HEK293 (cell line): Measurements from ENCODE around the gene LIME1.

ENCODE experiments used
- CTCF ChIA-PET: fragments of 350-600 bp; formaldehyde crosslinking; extraction: SDS; loops from one replicate; lab custom pipeline; 2021; ENCODE audit warnings: antibody characterized with exemption; lab: Yijun Ruan, JAX
- POLR2A ChIA-PET: fragments of 300-600 bp; formaldehyde crosslinking; extraction: SDS; loops from one replicate; lab custom pipeline; 2020; ENCODE audit warnings: antibody characterized with exemption, inconsistent platforms; lab: Yijun Ruan, JAX
- H3K27ac ChIP-seq: fragments of 200-500 bp; sonication (Bioruptor generic); 2 replicates; pipeline ENCODE4 v1.5.1; 2014; ENCODE audit warnings: low read depth, low read length, control low read depth, inconsistent platforms; ENCODE audit errors: extremely low read depth
- H3K36me3 ChIP-seq, 2 experiments: fragments of 200-500 bp in 1 of 2; sonication (Bioruptor generic) in 1 of 2; 1 replicate in 1 of 2; 2 replicates in 1 of 2; pipeline ENCODE4 v1.5.1; 2014 to 2017; ENCODE audit warnings: inconsistent platforms in 2 of 2, low read length in 2 of 2; ENCODE audit not compliant: control insufficient read depth in 2 of 2, insufficient read depth in 1 of 2
- H3K4me1 ChIP-seq: fragments of 200-500 bp; sonication (Bioruptor generic); 2 replicates; pipeline ENCODE4 v1.5.1; 2014; ENCODE audit warnings: mild to moderate bottlenecking, low read length, inconsistent platforms; ENCODE audit not compliant: control insufficient read depth, insufficient read depth
- H3K4me3 ChIP-seq: 2 replicates; pipeline ENCODE4 v1.5.1; 2011; ENCODE audit warnings: low read depth, mild to moderate bottlenecking, control low read depth, low read length, moderate library complexity
- H3K9me3 ChIP-seq: fragments of 200-500 bp; sonication (Bioruptor generic); 2 replicates; pipeline ENCODE4 v1.5.1; 2014; ENCODE audit warnings: low read depth, low read length, inconsistent platforms; ENCODE audit not compliant: control insufficient read depth, insufficient read depth
- HOXC10 ChIP-seq: sonication (generic); formaldehyde crosslinking; IDR thresholded peaks from 2 replicates; pipeline ENCODE4 v1.8.1; 2023; ENCODE audit warnings: mild to moderate bottlenecking, missing genetic modification reagents
- MZF1 ChIP-seq: fragments of 450-650 bp; formaldehyde crosslinking; IDR thresholded peaks from 2 replicates; pipeline ENCODE4 v1.5.1; 2017; ENCODE audit warnings: missing biosample characterization, missing genetic modification characterization, borderline replicate concordance
- SETDB1 ChIP-seq: IDR thresholded peaks from one replicate; pipeline ENCODE4 v1.6.1; 2017; ENCODE audit warnings: mild to moderate bottlenecking, low read length, moderate library complexity, mixed read lengths; ENCODE audit not compliant: insufficient read length
- ZNF211 ChIP-seq: fragments of 450-650 bp; formaldehyde crosslinking; IDR thresholded peaks from 2 replicates; pipeline ENCODE4 v1.5.1; 2016; ENCODE audit warnings: low read depth, missing biosample characterization, missing genetic modification characterization
- ZNF239 ChIP-seq: fragments of 450-650 bp; formaldehyde crosslinking; IDR thresholded peaks from 2 replicates; pipeline ENCODE4 v1.5.1; 2016; ENCODE audit warnings: missing biosample characterization, missing genetic modification characterization
- ZNF292 ChIP-seq: fragments of 450-650 bp; formaldehyde crosslinking; IDR thresholded peaks from 2 replicates; pipeline ENCODE4 v1.5.1; 2016; ENCODE audit warnings: low read depth, missing biosample characterization, missing genetic modification characterization, borderline replicate concordance
- ZNF426 ChIP-seq: fragments of 450-650 bp; formaldehyde crosslinking; IDR thresholded peaks from 2 replicates; pipeline ENCODE4 v1.5.1; 2017; ENCODE audit warnings: missing biosample characterization, missing genetic modification characterization, mild to moderate bottlenecking, inconsistent platforms, moderate library complexity
- ZNF558 ChIP-seq: fragments of 450-650 bp; formaldehyde crosslinking; IDR thresholded peaks from 2 replicates; pipeline ENCODE4 v1.5.1; 2016; ENCODE audit warnings: missing biosample characterization, missing genetic modification characterization
- TF ChIP-seq, protein P1 (sequence below): fragments of 450-650 bp; formaldehyde crosslinking; IDR thresholded peaks from 2 replicates; pipeline ENCODE4 v1.5.1; 2016; ENCODE audit warnings: missing biosample characterization, missing genetic modification characterization
- TF ChIP-seq, protein P2 (sequence below): fragments of 450-650 bp; formaldehyde crosslinking; IDR thresholded peaks from 2 replicates; pipeline ENCODE4 v1.5.1; 2016; ENCODE audit warnings: missing biosample characterization, missing genetic modification characterization

LIME1 gene

DNA sequence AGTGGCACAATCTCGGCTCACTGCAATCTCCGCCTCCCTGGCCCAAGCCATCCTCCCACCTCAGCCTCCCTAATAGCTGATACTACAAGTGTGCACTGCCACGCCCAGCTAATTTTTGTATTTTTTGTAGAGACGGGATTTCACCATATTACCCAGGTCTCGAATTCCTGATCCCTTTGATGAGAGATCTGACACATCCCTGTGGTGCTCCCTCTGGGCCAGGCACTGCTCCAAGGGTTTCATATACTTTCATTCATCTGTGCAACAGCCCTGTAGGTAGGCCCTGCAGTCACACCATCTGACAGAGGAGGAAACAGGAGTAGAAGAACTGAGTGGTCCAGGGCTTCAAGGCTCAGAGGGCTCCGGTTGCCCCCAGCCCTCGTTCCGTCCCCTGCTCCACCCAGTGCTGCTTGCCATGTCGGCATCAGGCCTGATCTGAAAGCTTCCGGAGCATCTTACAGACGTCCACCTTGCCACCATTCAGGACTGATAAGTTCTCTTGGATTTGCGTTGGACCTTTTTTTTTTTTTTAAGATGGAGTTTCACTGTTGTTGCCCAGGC lies 25.3 kb upstream of the LIME1 start:
- no peaks in the 10 kb centered on the region for H3K9me3 ChIP-seq
- H3K4me1 ChIP-seq = 0 out of 2 replicates have a peak, but pooled peaks cover 3% of the 10 kb centered on the region
- peaks cover 44 to 67% of the 10 kb centered on the region in 2 experiments for H3K36me3 ChIP-seq
- no peak for TF ChIP-seq MZF1 (tag by site-specific recombination)
- H3K4me3 ChIP-seq = no peak overlapping the region
- ChIA-PET CTCF (interaction anchor here (0.6 kb wide), 1 partner anchor 358 kb away, joined by 6 read pairs; no protein-coding TSS in a partner anchor), POLR2A (no interaction called here)
- H3K27ac ChIP-seq = no peak overlapping the region

DNA sequence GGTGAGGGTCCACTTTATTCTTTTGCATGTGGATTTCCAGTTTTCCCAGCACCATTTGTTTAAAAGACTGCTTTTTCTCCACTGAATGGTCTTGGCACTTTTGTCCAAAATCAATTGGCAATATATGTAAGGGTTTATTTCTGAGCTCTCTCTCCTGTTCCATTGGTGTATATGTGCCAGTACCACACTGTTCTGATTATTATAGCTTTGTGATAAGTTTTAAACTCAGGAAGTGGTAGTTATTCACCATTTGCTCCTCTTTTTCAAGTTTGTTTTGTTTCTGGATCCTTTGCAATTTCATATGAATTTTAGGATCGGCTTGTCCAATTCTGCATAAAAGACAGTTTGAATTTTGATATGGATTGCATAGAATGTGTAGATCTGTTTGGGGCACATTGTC lies 24.3 kb upstream of the LIME1 start:
- no peaks in the 10 kb centered on the region for H3K9me3 ChIP-seq
- no peak overlapping the region for H3K27ac ChIP-seq
- 0 out of 2 replicates have a peak, but pooled peaks cover 3% of the 10 kb centered on the region for H3K4me1 ChIP-seq
- no peak overlapping the region for H3K4me3 ChIP-seq
- TF ChIP-seq, protein P1, sequence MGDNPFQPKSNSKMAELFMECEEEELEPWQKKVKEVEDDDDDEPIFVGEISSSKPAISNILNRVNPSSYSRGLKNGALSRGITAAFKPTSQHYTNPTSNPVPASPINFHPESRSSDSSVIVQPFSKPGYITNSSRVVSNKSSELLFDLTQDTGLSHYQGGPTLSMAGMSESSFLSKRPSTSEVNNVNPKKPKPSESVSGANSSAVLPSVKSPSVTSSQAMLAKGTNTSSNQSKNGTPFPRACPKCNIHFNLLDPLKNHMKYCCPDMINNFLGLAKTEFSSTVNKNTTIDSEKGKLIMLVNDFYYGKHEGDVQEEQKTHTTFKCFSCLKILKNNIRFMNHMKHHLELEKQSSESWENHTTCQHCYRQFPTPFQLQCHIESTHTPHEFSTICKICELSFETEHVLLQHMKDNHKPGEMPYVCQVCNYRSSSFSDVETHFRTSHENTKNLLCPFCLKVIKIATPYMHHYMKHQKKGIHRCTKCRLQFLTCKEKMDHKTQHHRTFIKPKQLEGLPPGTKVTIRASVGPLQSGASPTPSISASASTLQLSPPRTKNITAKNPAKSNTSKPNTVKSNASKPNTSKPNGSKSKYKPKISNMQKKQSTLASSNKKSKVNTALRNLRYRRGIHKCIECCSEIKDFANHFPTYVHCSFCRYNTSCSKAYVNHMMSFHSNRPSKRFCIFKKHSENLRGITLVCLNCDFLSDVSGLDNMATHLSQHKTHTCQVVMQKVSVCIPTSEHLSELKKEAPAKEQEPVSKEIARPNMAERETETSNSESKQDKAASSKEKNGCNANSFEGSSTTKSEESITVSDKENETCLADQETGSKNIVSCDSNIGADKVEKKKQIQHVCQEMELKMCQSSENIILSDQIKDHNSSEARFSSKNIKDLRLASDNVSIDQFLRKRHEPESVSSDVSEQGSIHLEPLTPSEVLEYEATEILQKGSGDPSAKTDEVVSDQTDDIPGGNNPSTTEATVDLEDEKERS (tag by site-specific recombination) = peak; percentile 88
- TF ChIP-seq SETDB1 = peak; percentile 15
- TF ChIP-seq HOXC10 = no peak
- peaks cover 47 to 70% of the 10 kb centered on the region in 2 experiments for H3K36me3 ChIP-seq
- POLR2A ChIA-PET = no interaction called here
- CTCF ChIA-PET = interaction anchor here (0.7 kb wide), 1 partner anchor 298 kb away, joined by 5 read pairs; no protein-coding TSS in a partner anchor

DNA sequence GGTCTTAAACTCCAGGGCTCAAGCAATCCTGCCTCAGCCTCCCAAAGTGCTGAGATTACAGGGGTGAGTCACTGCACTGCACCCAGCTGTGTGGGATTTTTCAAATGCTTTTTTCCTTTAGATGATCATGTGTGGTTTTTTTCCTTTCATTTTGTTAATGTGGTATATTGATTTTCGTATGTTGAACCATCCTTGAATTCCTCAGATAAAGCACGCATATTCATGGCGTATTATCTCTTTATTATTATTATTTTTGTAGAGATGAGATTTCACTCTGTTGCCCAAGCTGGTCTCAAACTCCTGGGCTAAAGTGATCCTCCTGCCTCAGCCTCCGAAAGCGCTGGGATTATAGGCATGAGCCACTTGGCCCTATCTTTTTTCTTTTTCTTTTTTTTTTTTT lies 21.6 kb upstream of the LIME1 start:
- TF ChIP-seq ZNF426 = no peak
- TF ChIP-seq, protein P2, sequence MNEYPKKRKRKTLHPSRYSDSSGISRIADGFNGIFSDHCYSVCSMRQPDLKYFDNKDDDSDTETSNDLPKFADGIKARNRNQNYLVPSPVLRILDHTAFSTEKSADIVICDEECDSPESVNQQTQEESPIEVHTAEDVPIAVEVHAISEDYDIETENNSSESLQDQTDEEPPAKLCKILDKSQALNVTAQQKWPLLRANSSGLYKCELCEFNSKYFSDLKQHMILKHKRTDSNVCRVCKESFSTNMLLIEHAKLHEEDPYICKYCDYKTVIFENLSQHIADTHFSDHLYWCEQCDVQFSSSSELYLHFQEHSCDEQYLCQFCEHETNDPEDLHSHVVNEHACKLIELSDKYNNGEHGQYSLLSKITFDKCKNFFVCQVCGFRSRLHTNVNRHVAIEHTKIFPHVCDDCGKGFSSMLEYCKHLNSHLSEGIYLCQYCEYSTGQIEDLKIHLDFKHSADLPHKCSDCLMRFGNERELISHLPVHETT (tag by site-specific recombination) = no peak
- peak; percentile 78 for TF ChIP-seq ZNF211 (tag by site-specific recombination)
- no peak for TF ChIP-seq ZNF292 (tag by site-specific recombination)

DNA sequence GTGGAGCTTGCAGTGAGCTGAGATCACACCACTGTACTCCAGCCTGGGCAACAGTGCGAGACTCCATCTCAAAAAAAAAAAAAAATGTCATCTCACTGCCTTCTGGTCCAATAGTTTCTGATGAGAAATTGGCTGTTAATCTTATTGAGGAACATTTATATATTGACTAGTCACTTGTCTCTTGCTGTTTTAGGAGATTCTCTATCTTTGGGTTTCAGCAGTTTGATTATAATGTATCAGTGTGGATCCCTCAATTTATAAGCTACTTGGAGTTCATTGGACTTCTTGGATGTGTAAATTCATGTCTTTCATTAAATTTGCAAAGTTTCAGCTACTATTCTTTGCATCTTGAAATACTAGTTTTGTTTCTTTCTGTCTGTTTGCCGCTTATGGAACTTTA lies 17.5 kb upstream of the LIME1 start:
- ChIA-PET POLR2A (no interaction called here), CTCF (interaction anchor here (0.6 to 0.7 kb wide), 2 partner anchors 24 to 334 kb away, joined by 3 read pairs; no protein-coding TSS in a partner anchor)
- TF ChIP-seq ZNF239 (tag by site-specific recombination) (no peak), ZNF558 (peak; percentile 100)
- peaks cover 22 to 74% of the 10 kb centered on the region in 2 experiments; a peak in 2 of 3 replicates for H3K36me3 ChIP-seq
- no peaks in the 10 kb centered on the region for H3K9me3 ChIP-seq
- H3K4me1 ChIP-seq = no peaks in the 10 kb centered on the region
- H3K27ac ChIP-seq = no peak overlapping the region
- no peak overlapping the region for H3K4me3 ChIP-seq

More for the DNA sequence above, 21.6 kb upstream of the LIME1 start:
- no peak overlapping the region for H3K27ac ChIP-seq
- no peak overlapping the region for H3K4me3 ChIP-seq
- no peaks in the 10 kb centered on the region for H3K9me3 ChIP-seq
- peaks cover 51 to 80% of the 10 kb centered on the region in 2 experiments for H3K36me3 ChIP-seq
- ChIA-PET POLR2A (interaction anchor here (0.7 kb wide), 1 partner anchor 22 kb away, joined by 6 read pairs; no protein-coding TSS in a partner anchor), CTCF (interaction anchor here (0.6 to 1.0 kb wide), 2 partner anchors 177 to 719 kb away, joined by 3 to 4 read pairs; no protein-coding TSS in a partner anchor)
- H3K4me1 ChIP-seq = no peaks in the 10 kb centered on the region
